Measurements from ENCODE around the gene CYP4F11.
"Not testable (repeated sequence)": the region's sequence is repeated elsewhere in the genome, so short reads cannot be mapped to it uniquely, and the experiment has no call there.

The CYP4F11 gene

DNA sequence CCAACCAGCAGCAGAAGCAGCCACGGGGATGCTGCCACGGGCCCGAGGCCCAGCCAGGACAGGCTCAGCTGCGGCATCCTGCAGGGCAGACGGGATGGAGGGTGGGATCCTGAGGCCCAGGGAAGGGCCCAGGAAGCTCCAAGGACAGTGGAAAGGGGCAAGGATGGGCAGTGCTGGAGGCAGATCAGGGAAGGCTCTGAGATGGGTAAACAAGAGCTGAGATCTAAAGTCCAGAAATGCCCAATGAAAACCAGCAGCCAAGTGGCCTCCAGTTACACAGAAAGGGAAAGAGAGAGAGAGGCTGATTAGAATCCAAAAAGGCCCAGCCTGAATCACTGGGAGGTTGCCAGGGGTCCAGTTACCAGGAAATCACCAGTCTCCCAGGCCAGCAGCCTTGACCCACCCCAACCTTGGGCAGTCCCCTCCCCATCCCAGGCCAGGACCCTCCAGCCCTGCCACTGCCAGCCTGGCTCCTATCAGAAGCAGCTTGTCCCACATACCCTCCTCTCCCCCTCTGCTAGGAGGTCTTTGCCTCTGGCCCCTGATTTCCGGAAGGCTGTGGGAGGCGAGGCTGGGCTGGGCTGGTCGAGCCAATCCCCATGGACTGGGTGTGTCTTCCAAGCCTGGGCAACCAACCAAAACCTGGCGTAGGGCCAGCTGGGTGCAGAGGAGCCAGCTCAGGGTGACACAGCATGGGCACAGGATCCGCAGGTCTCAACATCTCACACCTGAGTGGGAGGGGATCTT, at the start of gene CYP4F11:
Gene CYP4F11 (minus strand): TSS at position 198 of the 747 bp plus-strand sequence. CDS start 121 bp downstream, at position 77.
- DNase-seq, result no peak

DNA sequence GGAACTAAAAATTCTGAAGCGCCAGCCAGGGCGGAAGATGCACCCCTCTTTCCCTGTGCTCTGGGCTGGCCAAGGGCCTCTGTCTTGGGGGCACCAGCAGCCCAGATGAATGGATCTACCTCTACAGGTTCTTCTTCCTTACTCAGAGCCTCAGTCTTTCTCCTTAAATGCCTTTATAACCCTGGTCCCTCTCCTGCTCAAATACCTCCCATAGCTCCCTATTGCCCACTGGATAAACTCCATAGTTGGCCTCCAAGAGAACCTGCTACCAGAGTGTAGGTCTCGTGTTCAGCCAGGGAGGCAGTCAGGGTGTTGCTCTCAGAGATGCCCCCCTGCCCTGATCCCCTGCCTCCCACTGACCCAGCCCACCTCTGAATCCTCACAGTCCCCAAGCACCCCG, 45.0 kb upstream of the CYP4F11 start:
- no peak for DNase-seq

- DNase-seq, result no peak
Measured at GRCh38 chr19:15977690-15978089, 43.4 kb upstream of the CYP4F11 start.

GRCh38 chr19:15976836-15977689, 42.7 kb upstream of the CYP4F11 start:
- no peak for DNase-seq

DNA sequence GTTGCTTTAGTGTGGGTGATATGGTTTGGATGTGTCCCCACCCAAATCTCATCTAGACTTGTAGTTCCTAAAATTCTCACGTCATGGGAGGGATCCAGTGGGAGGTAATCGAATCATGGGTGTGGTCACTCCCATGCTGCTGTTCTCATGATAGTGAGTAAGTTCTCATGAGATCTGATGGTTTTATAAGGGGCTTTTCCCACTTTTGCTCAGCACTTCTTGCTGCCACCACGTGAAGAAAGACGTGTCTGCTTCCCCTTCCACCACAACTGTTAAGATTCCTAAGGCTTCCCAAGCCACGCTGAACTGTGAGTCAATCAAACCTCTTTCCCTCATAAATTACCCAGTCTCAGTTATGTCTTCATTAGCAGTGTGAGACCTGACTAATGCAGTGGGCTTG, 40.5 kb upstream of the CYP4F11 start:
- DNase-seq, result no peak

- not testable (repeated sequence) for DNase-seq
Measured at GRCh38 chr19:15972043-15972442, 37.7 kb upstream of the CYP4F11 start.

GRCh38 chr19:15971224-15971780, 37.0 kb upstream of the CYP4F11 start:
- DNase-seq, result no peak

DNA sequence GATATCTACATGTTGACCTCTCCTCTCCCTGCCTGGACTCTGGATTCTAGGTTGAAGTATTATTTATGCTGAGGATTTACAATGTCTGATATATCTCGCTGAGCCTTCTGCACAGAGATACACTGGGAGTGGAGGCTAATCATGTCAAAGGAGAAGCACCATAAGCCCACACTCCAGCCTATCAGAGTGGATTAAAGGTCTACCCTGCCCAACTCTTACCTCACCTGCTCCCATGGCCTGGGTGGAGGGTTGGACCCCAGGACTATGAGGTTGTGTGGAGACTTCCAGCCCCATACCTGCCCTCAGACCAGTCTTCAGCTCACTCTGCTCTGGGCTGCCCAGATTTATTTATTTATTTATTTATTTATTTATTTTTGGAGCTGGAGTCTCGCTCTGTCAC, 29.9 kb upstream of the CYP4F11 start:
- no peak for DNase-seq

- DNase-seq, result no peak
Measured at GRCh38 chr19:15962319-15962718, 28.0 kb upstream of the CYP4F11 start.

GRCh38 chr19:15954820-15955219, 20.5 kb upstream of the CYP4F11 start:
- DNase-seq, result no peak

GRCh38 chr19:15948223-15949058, 14.1 kb upstream of the CYP4F11 start, which contains the start of gene OR10H4:
Gene OR10H4 (plus strand): TSS chr19:15949008. CDS start chr19:15949008, 0 bp downstream.
- DNase-seq, result no peak

- no peak for DNase-seq
Measured at GRCh38 chr19:15945301-15945700, 11.0 kb upstream of the CYP4F11 start.

GRCh38 chr19:15944401-15944800, 10.1 kb upstream of the CYP4F11 start:
- DNase-seq, result no peak

GRCh38 chr19:15937771-15938170, 3.4 kb upstream of the CYP4F11 start:
- no peak for DNase-seq

- DNase-seq, result no peak
Measured at GRCh38 chr19:15936950-15937349, 2.6 kb upstream of the CYP4F11 start.

DNA sequence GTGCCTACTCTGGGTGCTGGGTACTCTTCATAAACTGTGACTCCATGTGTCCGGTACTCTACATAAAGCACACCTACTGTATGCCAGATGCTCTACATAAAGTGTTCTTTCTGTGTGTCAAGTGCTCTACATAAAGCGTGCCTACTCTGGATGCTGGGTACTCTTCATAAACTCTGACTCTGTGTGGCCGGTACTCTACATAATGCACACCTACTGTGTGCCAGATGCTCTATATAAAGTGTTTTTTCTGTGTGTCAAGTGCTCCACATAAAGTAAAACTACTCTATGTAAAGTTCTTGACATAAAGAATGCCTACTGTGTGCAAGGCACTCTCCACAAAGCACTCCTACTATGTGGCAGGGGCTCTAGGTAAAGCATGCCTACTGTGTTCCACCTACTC, 1.8 kb upstream of the CYP4F11 start:
- DNase-seq, result no peak

GRCh38 chr19:15935167-15935702, 906 bp upstream of the CYP4F11 start:
- DNase-seq, result no peak

DNA sequence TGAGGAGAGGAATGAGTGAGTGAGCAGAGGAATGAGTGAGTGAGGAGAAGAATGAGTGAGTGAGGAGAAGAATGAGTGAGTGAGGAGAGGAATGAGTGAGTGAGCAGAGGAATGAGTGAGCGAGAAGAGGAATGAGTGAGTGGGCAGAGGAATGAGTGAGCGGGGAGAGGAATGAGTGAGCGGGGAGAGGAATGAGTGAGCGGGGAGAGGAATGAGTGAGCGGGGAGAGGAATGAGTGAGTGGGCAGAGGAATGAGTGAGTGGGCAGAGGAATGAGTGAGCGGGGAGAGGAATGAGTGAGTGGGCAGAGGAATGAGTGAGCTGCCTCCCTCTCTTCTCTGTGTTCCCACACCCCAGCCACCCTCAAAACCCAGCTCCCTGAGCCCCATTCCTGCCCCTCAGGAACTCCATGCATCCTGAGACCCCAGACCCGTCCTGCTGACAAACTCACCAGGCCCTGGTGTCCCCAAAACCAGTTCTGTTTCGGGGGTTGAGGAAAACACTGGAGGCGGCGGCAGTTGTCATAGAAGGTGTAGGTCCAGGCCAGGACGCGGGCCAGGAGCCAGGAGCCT, 483 bp downstream of the CYP4F11 start:
- DNase-seq, result peak; percentile 20

DNA sequence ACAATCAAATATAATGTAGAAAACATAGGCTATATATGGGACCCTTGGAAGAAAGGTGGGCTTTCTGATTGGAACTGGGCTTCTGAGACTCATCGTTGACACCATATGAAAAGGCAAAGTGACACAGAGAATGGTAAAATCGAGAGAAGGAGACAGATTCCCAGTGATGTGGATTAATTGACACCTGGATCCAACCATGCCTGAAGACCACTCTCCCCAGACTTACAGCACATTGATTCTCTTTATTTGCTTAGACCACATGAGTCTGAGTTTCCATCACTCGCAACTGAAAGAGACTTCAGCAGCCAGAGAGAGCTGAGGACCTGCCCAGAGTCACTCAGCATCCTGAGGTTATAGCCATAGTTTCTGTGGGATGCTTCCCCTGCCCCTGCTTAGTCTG, 6.0 kb downstream of the CYP4F11 start:
- DNase-seq, result no peak

DNA sequence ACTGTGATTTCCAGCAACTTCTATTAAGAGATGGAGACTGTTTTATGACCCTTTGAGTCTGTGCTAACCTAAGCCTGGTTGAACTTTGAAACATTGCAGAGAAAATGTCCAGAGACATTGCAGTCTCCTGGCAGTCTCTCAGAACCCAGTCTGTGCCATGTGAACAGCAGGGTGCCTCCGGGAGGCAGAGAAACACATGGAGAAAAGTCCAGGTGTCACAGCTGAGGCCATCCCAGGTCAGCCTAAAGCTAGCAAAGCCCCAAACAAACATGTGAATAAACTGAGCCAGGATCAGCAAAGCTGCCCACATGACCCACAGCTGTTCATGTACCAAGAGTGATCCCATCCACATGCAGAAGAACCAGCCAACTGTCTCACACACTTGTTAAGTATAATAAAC, 7.8 kb downstream of the CYP4F11 start:
- no peak for DNase-seq

GRCh38 chr19:15923702-15924101, 10.6 kb downstream of the CYP4F11 start:
- DNase-seq, result no peak

GRCh38 chr19:15922021-15922420, 12.3 kb downstream of the CYP4F11 start:
- no peak for DNase-seq
